Measurements from ENCODE around the gene P2RX3. TPM values are rescaled to one million over a fixed set of nuclear protein-coding genes. Genes with fewer than 3 reads are reported as not detected.
"Not testable (repeated sequence)": the region's sequence is repeated elsewhere in the genome, so short reads cannot be mapped to it uniquely, and the experiment has no call there.

Gene P2RX3
- total RNA-seq, 1 donor from 2014 or later = not detected

GRCh38 chr11:57395905-57396623 lies 57.9 kb downstream of the P2RX3 start:
- intact Hi-C loops (cut with micrococcal nuclease) = no loop called here

DNA sequence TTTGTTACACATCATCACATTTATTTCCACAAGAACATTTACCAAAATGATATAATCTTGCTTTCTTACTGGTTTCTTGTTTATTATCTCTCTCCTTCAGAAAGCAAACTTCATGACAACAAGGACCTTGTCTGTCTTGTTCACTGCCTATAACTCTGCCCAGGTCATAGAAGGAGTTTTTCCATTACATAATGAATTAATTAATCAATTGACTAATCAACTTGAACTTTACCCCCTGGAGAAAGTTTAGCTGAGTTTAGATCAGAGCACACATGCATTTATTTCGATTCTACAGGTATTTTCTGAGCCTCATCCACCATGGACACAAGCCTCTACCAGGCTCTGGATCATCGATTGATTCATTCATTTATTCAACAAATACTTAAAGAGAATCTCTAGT lies 58.6 kb downstream of the P2RX3 start:
- intact Hi-C loops (cut with micrococcal nuclease) = no loop called here

DNA sequence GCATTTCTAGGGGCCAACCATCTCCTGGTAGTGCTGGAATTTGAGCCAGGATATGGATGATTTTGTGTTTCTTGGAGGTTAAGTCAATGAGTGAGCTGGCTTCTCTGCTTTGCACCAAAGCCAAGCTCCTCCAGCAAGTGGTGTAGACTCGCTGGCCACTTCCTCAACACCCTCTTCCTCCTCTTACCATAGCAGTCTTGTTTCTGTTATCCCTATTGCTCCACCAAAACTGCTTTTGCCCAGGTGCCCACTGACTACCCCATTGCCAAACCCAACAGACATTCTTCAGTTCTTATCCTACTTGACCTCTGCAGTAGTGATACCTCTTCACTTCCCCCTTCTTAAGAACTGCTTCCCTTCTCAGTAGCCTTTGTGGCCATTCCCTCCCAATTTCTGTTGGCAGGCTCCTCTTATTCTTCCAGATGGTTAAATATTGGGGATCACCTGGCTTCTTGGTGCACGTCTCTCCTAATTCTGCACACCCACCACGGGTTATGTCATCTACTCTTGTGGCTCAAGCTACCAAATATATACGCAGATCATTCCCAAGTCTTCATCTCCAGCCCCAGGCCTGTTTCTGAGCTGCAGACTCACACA lies 59.3 kb downstream of the P2RX3 start:
- intact Hi-C loops (cut with micrococcal nuclease) = no loop called here

DNA sequence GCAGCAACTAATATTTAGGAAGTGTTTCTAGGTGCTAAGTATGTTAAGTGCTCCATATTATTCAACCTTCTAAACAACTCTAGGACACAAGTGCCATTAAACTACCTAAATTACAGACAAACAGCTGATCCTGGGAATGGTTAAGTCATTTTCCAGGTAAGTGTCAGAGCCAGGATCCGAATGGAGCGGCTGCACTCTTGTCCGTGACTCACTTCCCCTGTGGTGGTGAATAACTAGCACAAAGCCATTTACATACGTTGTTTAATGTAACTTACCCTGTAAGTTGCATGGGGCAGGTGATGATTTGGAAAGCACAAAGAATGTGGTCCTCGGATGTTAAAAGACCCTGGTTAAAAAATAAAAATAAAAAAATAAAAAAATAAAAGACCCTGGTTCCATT lies 61.1 kb downstream of the P2RX3 start:
- intact Hi-C loops (cut with micrococcal nuclease) = no loop called here

GRCh38 chr11:57399972-57400578 lies 61.9 kb downstream of the P2RX3 start:
- intact Hi-C loops (cut with micrococcal nuclease) = no loop called here

DNA sequence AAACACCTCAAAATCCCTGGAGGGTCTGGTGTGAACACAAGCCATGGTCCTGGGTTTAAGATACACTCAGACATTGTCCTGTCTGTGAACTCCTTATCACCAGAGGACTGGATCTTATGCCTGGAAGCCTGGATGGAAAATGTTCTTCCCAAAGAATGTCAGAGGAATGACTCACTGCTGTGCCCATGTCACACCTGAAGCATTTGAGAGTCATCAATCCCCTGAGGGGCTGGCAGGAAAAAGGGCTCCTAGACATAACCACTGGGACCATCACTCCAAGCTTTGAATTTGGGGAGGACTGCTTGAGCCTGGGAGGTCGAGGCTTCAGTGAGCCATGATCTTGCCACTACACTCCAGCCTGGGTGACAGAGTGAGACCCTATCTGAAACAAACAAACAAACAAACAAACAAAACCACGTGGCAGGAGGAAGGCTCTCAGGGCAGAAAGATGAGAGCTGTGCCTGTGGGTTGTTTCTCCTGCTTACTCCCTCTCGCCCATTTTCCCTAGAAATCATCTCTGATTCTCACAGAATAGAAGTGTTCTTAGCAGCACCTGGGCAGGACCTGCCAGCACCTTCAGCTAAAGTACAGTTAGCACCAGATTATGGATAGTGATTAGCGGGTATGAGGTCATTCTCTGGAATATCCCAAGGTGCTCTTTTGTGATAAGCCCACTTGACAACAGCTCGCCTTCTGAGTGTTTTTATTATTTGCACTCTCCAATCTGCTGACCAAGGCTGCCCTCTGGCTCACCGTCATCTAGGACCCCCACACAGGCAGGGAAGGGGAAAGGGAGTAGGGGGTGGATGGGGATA lies 64.2 kb downstream of the P2RX3 start:
- intact Hi-C loops (cut with micrococcal nuclease) = no loop called here

GRCh38 chr11:57403003-57403801 lies 65.0 kb downstream of the P2RX3 start:
- intact Hi-C loops (cut with micrococcal nuclease) = not testable (repeated sequence)

DNA sequence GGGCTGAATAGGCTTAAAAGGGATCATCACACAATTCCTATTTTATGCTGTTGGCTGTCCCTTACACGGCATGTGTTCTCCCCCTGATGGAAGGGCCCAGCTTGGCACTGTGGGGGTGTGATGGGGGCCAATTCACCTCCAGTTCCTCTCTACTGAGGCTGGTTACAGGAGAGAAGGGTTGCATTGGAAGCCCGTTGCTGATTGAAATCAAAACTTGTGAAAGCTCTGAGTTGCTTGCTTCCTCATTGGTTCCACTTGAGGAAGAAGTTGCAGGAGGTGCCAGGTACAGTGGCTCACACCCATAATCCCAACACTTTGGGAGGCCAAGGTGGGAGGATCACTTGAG lies 65.6 kb downstream of the P2RX3 start:
- intact Hi-C loops (cut with micrococcal nuclease) = no loop called here

DNA sequence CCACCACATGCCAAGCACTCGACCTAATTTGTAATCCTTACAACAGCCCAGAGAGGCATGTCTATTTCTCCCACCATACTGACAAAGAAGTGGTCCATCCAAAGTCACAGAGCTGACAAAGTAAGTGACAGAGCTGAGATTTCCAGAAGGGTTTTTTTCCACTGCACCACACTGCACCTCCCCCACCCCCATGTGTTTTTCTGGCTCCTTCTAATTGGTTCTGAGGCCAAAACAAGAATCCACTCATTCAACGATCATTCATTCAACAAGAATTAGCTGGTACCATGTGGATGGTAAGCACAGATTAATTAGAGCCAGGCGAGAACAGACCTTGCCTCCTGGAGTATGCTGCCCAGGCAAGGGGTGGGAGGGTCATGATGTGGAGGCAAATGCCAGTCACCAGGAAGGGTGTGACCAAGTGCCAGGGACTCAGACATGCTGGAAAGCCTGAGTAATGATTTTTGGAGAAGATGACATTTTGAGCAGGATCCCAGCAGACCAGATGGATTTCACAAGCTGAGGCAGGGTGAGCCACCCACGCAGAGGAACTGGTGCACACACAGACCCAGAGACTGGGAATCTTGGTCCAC lies 67.2 kb downstream of the P2RX3 start:
- intact Hi-C loops (cut with micrococcal nuclease) = no loop called here

DNA sequence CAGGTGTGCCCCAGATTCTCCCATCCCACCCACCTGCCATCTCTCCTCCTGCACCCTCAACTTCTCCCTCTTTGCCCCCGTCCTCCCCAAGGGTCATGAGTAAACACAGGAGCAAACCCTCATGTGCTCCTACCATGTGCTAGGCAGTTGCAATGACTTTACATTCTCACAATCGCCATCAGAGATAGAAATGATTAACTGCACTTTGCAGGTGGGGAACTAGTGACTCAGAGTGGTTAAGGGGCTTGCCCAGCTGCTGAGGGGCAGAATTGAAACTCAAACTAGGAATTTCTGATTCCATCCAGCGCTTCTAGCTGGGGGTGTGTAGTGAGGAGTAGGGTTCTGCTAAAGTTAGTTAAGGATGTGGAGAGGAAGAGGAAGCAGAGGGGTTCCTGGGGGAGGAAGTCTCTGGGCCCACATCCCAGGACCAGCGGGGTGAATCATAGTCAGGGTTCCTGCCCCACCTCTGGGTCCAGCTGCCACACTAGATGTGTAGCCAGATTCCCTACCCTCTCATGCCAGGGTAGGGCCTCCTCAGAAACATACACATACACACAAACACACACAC lies 68.3 kb downstream of the P2RX3 start:
- intact Hi-C loops (cut with micrococcal nuclease) = loop anchor here (2.0 kb wide), 1 partner anchor 18 kb away; no protein-coding TSS in a partner anchor

- intact Hi-C loops (cut with micrococcal nuclease) = loop anchor here (2.0 kb wide), 1 partner anchor 18 kb away; no protein-coding TSS in a partner anchor
Measured at GRCh38 chr11:57407010-57407920, 69.1 kb downstream of the P2RX3 start.

DNA sequence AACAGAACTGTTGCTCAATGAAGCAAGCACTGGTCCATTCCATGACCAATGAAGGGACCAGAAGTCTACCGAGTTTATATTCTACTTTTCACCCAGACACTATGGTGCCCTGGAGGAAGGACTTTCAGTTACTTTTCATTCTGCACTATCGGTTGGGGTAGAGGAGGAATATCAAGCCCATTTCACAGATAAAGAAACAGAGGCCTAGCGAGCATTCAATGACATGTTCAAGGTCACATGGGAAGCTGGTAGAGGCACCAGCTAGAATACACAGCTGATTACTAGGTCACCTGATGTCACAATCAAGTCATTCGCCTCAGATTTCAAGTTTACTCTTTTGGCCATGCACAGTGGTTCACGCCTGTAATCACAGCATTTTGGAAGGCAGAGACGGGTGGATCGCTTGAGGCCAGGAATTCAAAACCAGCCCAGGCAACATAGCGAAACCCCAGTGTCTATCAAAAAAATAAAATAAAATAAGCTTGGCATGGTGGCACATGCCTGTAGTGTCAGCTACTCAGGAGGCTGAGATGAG lies 69.9 kb downstream of the P2RX3 start:
- intact Hi-C loops (cut with micrococcal nuclease) = loop anchor here (2.0 kb wide), 1 partner anchor 17 kb away; no protein-coding TSS in a partner anchor

- intact Hi-C loops (cut with micrococcal nuclease) = no loop called here
Measured at GRCh38 chr11:57408771-57409170, 70.6 kb downstream of the P2RX3 start.

GRCh38 chr11:57409321-57410100 lies 71.4 kb downstream of the P2RX3 start:
- intact Hi-C loops (cut with micrococcal nuclease) = no loop called here

GRCh38 chr11:57410287-57410686 lies 72.1 kb downstream of the P2RX3 start:
- intact Hi-C loops (cut with micrococcal nuclease) = no loop called here

DNA sequence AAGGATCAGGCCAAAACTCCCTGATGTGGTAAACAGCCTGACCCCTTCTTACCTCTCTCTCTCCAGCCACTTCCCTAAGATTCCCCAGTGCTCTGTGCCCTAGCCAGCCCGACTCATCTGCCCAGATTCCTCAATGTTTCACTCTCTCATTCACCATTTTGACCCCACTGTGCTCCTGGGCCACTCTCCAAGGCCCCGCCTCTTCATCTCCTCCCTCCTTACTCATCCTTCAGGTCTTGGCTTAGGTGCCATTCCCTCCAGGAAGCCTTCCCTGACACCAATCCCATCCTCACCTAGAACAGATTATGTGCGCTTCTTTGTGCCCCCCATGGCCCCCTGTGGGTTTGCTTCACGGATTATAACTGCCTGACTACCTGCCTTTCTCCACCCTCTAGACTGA lies 75.5 kb downstream of the P2RX3 start:
- intact Hi-C loops (cut with micrococcal nuclease) = no loop called here

DNA sequence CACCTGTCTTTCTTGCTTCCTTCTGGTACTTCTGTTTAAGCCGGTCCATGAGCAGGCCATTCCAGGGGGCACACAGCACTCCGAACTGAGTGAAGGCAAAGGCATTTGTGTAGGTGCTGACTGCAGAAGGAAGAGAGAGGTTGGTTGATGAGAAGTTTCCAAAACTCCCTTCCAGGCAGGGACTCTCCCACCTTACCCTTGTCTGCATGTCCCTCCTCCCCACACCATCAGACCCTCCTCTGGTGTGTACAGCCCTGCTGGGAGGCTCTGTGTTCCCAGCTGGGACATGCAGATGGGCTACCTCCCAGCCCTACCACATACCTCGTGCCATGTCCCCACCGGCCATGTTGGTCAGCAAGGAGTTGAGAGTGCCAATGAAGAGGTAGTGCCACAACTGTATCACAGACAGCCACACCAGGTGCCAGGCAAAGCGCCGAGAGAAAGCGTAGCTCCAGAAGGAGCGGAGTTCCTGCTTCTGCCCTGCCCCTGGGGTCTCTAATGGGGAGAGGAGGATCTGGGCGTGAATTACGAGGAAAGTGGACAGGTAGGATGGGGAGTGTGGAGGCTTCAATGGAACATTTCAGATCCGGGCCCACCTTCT lies 76.6 kb downstream of the P2RX3 start:
- intact Hi-C loops (cut with micrococcal nuclease) = no loop called here

DNA sequence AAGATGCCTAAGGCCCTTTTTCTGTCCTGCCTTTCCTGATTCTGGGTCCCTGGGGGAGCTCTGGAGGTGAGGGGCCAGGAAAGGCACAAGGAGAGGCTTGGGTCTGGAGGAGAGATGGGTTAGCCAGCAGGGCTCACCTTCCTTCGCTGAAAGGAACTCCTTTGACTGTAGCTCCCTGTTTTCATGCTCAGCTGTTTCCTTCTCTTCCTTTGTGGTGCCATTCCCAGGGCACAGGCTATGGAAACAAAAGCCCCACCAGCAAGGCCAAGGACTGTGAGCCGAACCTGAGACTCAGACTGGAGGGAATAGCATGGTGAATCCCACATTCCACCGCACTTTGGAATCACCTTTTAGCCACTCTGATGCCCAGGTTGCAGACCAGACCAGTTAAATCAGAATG lies 78.3 kb downstream of the P2RX3 start:
- intact Hi-C loops (cut with micrococcal nuclease) = no loop called here
